Liver (tissue), 9 donors: Measurements from ENCODE around the gene STEAP3. TPM values are rescaled to one million over a fixed set of nuclear protein-coding genes. Genes with fewer than 3 reads are reported as not detected.

Experiments
- DNase-seq: peaks from one replicate; pipeline ENCODE4 v3.0.0-alpha.2; 2017; ENCODE audit warnings: low spot score
- H3K27ac ChIP-seq, 2 donors: one replicate each; pipeline ENCODE4 v1.7.0; 2013; ENCODE audit warnings: inconsistent platforms in 2 of 2, low read length in 2 of 2, control low read depth in 1 of 2, low read depth in 1 of 2, mild to moderate bottlenecking in 1 of 2
- H3K27me3 ChIP-seq, 4 donors: one replicate each; pipeline versions ENCODE4 v1.6.1 to v1.7.0; 2013; ENCODE audit warnings: low read length in 3 of 4, inconsistent platforms in 1 of 4, mild to moderate bottlenecking in 1 of 4, moderate library complexity in 1 of 4; ENCODE audit not compliant: control insufficient read depth in 4 of 4, insufficient read depth in 4 of 4
- H3K36me3 ChIP-seq, 4 donors: one replicate each; pipeline versions ENCODE4 v1.6.1 to v1.7.0; 2013; ENCODE audit warnings: low read length in 3 of 4, mild to moderate bottlenecking in 3 of 4, low read depth in 1 of 4, moderate library complexity in 1 of 4; ENCODE audit not compliant: control insufficient read depth in 4 of 4, insufficient read depth in 3 of 4
- H3K4me1 ChIP-seq, 4 donors: one replicate each; pipeline versions ENCODE4 v1.6.1 to v1.7.0; 2013; ENCODE audit warnings: low read length in 3 of 4, mild to moderate bottlenecking in 3 of 4, moderate library complexity in 1 of 4; ENCODE audit not compliant: control insufficient read depth in 4 of 4, insufficient read depth in 4 of 4
- H3K4me3 ChIP-seq, 3 donors: one replicate each; pipeline versions ENCODE4 v1.6.1 to v1.7.0; 2013; ENCODE audit warnings: low read length in 3 of 3, control low read depth in 1 of 3, low read depth in 1 of 3, mild to moderate bottlenecking in 1 of 3
- H3K9ac ChIP-seq, 2 donors: one replicate each; pipeline ENCODE4 v1.7.0; 2013; ENCODE audit warnings: low read length in 2 of 2, mild to moderate bottlenecking in 2 of 2, moderate library complexity in 2 of 2, control low read depth in 1 of 2, low read depth in 1 of 2
- H3K9me3 ChIP-seq, 4 donors: one replicate each; pipeline versions ENCODE4 v1.6.1 to v1.7.0; 2013; ENCODE audit warnings: low read length in 3 of 4; ENCODE audit not compliant: control insufficient read depth in 4 of 4
- ATF3 ChIP-seq: IDR thresholded peaks from 2 replicates; pipeline ENCODE4 v1.6.1; 2016; ENCODE audit warnings: antibody characterized with exemption
- FOXA2 ChIP-seq: IDR thresholded peaks from 2 replicates; pipeline ENCODE4 v1.6.1; 2016; ENCODE audit warnings: antibody characterized with exemption
- GABPA ChIP-seq, 2 donors: IDR thresholded peaks in 1 of 2; conservative IDR thresholded peaks in 1 of 2; 2 replicates each; pipeline ENCODE4 v1.6.1; 2016; ENCODE audit warnings: antibody characterized with exemption in 2 of 2, mild to moderate bottlenecking in 1 of 2, moderate library complexity in 1 of 2
- HNF4A ChIP-seq, 2 donors: conservative IDR thresholded peaks; 2 replicates each; pipeline ENCODE4 v1.6.1; 2016; ENCODE audit warnings: antibody characterized with exemption in 2 of 2, mild to moderate bottlenecking in 2 of 2
- HNF4G ChIP-seq: IDR thresholded peaks from 2 replicates; pipeline ENCODE4 v1.6.1; 2016; ENCODE audit warnings: antibody characterized with exemption
- JUND ChIP-seq, 2 donors: IDR thresholded peaks; 2 replicates each; pipeline ENCODE4 v1.6.1; 2016; ENCODE audit warnings: antibody characterized with exemption in 2 of 2
- MAX ChIP-seq: IDR thresholded peaks from 2 replicates; pipeline ENCODE4 v1.6.1; 2016; ENCODE audit warnings: antibody characterized with exemption
- NR2F2 ChIP-seq: IDR thresholded peaks from 2 replicates; pipeline ENCODE4 v1.6.1; 2016; ENCODE audit warnings: antibody characterized with exemption
- RXRA ChIP-seq, 2 donors: IDR thresholded peaks; 2 replicates each; pipeline ENCODE4 v1.6.1; 2017 to 2018; ENCODE audit warnings: antibody characterized with exemption in 2 of 2, mild to moderate bottlenecking in 1 of 2
- TAF1 ChIP-seq: conservative IDR thresholded peaks from 2 replicates; pipeline ENCODE4 v1.6.1; 2016; ENCODE audit warnings: antibody characterized with exemption, mild to moderate bottlenecking
- YY1 ChIP-seq: IDR thresholded peaks from 2 replicates; pipeline ENCODE4 v1.6.1; 2016; ENCODE audit warnings: antibody characterized with exemption, mild to moderate bottlenecking
- ZBTB33 ChIP-seq: IDR thresholded peaks from 2 replicates; pipeline ENCODE4 v1.6.1; 2016; ENCODE audit warnings: antibody characterized with exemption
- WGBS: extraction: QIAGEN DNeasy Blood & Tissue Kit; methylation state at CpG from one replicate; pipeline ENCODE4 v1.1.7; 2013; 5-methylcytosine and 5-hydroxymethylcytosine counted together
- polyA plus RNA-seq, 2 donors: library from polyadenylated mRNA; stranded (reverse) in 1 of 2; unstranded in 1 of 2; fragments of 200-250 nt in 1 of 2; fragments of >200 nt in 1 of 2; fragmentation: Nextera tagmentation in 1 of 2; extraction: Ambion mirVana in 1 of 2; gene quantifications; one replicate each; pipeline versions ENCODE4 v1.2.1 to v1.2.3, GENCODE V29; 2013 to 2015
- total RNA-seq, 2 donors: library from RNA; depleted of rRNA; stranded (reverse); fragments of >200 nt; gene quantifications; one replicate each; pipeline ENCODE4 v1.2.3, GENCODE V29; 2014
- donor health status: healthy.
- donor health status: healthy.
- donor health status: healthy.
- donor health status: healthy.
- donor health status: healthy.

STEAP3 gene
- total and polyA plus RNA-seq, 4 donors = 44.4 to 158 (median 113) TPM

- TF ChIP-seq FOXA2 = no peak
- TF ChIP-seq RXRA (IDR thresholded peaks at IDR 0.05) = peak; percentile 97 to 98
- peak; percentile 76 for TF ChIP-seq ZBTB33
- peak; percentile 66 for TF ChIP-seq YY1
- TF ChIP-seq HNF4G = peak; percentile 95
Observed at GRCh38 chr2:119221609-119222008, 2.0 kb upstream of the STEAP3 start (continued).

DNA sequence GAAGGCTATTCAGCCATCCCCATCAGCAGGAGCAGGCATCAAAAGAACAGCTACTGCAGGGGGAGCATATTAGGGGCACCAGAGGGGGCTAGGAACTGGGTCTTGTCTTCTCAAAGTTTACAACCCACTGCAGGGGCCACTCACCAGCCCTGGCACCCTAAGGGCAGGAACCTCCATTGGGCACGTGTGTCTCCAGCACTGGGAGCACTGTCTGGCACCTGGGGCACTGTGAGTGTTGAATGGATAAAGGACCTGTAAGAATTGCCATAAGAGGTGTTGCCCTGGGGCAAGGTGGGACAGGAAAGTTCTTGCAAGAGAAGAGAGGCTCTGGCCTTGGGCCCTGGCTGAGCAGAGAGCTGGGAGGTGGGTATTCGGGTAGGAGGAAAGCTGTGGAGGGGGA is 1.4 kb upstream of the STEAP3 start:
- Histone ChIP-seq H3K9ac (peak overlapping the region; percentile 14 to 52), H3K9me3 (no peaks in the 10 kb centered on the region), H3K36me3 (peaks cover 0 to 3% (median under 1%) of the 10 kb centered on the region in 4 donors), H3K27ac (peak overlapping the region; percentile 84 to 91), H3K27me3 (no peaks in the 10 kb centered on the region), H3K4me1 (peaks cover 10 to 76% (median 67%) of the 10 kb centered on the region in 4 donors), H3K4me3 (peak overlapping the region; percentile 68 to 84 (median 80))
- WGBS = 29% methylated on average over 2 of the region's 2 CpGs
- peak; percentile 48 for DNase-seq
- TF ChIP-seq MAX (no peak), JUND (IDR thresholded peaks at IDR 0.05) (no peak), ATF3 (no peak), GABPA (IDR thresholded peaks at IDR 0.05 in 1 of 2, conservative IDR thresholded peaks at IDR 0.05 in 1 of 2) (no peak), HNF4A (conservative IDR thresholded peaks at IDR 0.05) (no peak), TAF1 (no peak), ZBTB33 (no peak)

DNA sequence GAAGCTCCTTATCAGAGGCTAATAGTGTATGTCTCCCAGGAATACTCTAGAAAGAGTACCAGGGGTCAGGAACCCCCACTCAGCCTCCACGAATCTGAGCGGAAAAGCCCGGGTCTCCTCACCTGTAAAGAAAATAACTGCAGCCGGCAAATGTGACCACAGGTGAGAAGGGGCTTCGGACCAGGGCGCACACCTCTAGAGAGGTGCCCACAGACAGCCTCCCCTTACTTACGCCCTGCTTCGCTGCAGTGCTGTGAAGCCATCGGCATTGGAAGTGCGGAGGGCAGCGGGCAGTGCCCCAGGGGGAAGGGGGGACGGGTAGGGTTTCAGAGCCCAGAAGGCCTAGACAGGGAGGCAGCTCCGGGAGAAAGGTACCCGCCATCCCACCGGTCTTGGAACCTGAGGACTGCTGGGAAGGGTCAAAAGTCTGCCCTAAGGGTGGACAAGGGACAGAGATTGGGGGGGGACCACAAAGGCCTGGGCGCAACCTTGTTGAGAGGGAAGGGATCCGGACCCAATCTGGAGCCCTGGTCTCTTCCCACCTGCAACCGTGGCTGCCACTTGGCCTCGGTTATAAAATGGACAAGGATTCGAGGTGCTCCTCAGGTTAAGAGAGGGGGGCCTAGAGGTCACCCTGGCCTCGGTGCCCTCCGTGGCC is 642 bp upstream of the STEAP3 start:
- H3K9ac ChIP-seq = peak overlapping the region; percentile 14 to 57
- H3K4me1 ChIP-seq = peaks cover 5 to 71% (median 60%) of the 10 kb centered on the region in 4 donors
- peaks cover 0 to 4% (median under 1%) of the 10 kb centered on the region in 4 donors for H3K36me3 ChIP-seq
- peak; percentile 49 for DNase-seq
- H3K27me3 ChIP-seq = no peaks in the 10 kb centered on the region
- H3K27ac ChIP-seq = peak overlapping the region; percentile 84 to 91
- H3K4me3 ChIP-seq = peak overlapping the region; percentile 68 to 84 (median 80)
- no peaks in the 10 kb centered on the region for H3K9me3 ChIP-seq
- 31% methylated on average over 22 of the region's 22 CpGs for WGBS
- no peak for TF ChIP-seq JUND (IDR thresholded peaks at IDR 0.05)
- no peak for TF ChIP-seq FOXA2
- no peak for TF ChIP-seq YY1
- TF ChIP-seq HNF4G = no peak
- no peak for TF ChIP-seq RXRA (IDR thresholded peaks at IDR 0.05)
- peak; percentile 48 for TF ChIP-seq NR2F2
